Activated effector memory CD4-positive, alpha-beta T cell treated with anti-CD3 and anti-CD28 coated beads, Interleukin-2, amount 50 U/mL, for 16 hours (primary cell): ENCODE results near the gene RNFT2.
"Not testable (repeated sequence)": the region's sequence is repeated elsewhere in the genome, so short reads cannot be mapped to it uniquely, and the experiment has no call there.

ENCODE experiments used
- DNase-seq: peaks from one replicate; pipeline ENCODE4 v3.0.0-alpha.2; 2020

The RNFT2 gene

DNA sequence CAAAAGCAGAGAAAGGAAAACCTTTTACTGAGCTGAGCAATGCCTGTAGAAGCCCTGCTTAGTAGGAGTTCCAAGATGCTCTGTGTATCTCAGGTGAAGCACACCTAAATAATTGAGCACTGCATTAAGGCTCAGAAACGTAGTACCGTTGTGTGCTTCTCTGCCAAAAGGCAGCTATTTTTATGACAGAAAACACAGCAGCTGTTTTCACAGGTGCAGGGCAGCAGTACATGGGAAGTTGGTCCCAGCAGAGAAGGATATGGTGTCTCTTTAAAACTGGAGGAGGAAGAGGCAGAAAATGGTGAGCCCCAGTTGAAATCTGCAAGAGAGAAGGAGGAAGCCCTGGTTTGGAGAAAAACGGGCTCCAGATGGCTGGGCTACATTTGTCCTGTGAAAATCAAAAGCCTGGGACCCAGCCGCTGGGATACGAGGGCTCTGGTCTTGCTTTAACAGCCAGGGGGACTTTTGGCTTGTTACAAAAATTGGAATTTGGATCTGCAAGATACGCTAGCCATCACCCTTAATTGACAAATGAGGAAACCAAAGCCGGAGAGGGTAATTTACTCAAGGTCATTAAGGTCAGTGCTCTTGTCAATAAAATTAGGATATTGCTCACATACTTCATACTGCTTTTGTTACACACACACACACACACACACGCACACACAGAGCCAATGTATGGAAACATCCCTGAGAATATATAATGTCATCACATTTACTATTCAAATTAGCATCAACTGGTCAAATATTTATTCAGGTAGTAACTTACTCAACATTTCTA, 27.6 kb upstream of the RNFT2 start:
- DNase-seq: no peak

GRCh38 chr12:116712458-116713303, 25.4 kb upstream of the RNFT2 start:
- no peak for DNase-seq

- no peak for DNase-seq
Observed at GRCh38 chr12:116713527-116713926, 24.6 kb upstream of the RNFT2 start.

DNA sequence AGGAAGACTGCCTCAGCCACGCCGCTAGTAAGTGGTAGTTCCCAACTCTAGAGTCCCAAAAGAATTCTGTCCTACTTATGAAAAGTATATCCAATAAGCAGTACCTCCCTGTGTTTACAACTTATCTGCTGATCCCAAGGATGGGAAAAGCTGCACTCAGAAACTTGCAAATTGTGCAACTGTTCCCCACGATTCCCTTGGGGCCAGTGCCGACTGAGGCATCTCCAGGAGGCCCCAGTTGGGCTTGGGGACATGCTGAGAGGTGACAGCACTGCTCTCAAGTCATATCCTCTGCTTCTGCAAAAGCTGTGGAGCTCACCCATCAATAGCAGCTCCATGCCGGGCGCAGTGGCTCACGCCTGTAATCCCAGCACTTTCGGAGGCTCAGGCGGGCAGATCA, 23.9 kb upstream of the RNFT2 start:
- DNase-seq: no peak

DNA sequence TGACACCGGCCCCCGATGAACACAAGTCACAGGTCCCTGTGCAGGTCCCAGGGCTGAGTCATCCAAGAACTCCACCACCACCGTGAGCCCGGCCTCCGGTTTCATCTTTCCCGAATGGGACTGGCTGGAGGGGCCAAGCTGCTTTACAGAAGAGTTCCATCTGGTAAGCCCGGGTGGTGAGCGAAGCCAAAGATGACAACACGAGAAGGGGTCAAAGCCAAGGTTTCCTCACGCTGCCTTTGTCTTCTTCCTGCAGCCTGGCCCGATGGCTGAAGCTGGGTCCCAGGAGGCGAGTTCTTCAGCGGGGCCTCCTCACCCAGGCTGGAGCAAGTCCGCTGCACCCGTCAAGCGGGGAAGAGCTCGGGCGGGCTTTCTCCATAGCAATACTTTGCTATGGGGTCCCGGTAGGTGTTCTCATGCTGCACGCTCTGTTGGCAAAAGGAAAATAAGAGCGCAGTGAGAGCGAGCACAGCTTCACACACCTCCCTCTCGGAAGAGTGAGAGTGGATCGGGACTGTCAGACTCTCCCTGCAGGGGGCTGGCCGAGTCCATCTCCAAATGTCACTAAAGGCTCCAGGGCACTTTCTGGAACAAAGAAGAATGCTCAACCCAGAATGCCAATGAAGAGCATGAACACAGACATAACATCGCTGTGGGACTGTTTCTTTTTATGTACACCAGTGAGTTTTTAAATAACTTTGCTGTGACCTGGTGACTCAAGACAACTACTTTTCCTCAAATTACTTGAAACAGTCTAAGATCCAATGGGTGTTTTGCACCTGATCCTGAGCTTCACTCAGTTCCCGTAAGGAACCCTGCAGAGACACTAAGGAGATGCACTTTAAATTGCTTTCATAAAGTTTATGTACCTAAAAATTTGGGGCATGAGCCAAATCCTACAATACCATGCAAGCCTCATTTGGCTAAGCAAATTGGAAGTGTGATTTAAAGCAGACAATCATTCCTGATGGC, 20.4 kb upstream of the RNFT2 start:
- no peak for DNase-seq

- DNase-seq: no peak
Observed at GRCh38 chr12:116718655-116719454, 19.3 kb upstream of the RNFT2 start.

GRCh38 chr12:116719731-116720528, 18.2 kb upstream of the RNFT2 start:
- DNase-seq: no peak

GRCh38 chr12:116722245-116722644, 15.9 kb upstream of the RNFT2 start:
- DNase-seq: no peak

DNA sequence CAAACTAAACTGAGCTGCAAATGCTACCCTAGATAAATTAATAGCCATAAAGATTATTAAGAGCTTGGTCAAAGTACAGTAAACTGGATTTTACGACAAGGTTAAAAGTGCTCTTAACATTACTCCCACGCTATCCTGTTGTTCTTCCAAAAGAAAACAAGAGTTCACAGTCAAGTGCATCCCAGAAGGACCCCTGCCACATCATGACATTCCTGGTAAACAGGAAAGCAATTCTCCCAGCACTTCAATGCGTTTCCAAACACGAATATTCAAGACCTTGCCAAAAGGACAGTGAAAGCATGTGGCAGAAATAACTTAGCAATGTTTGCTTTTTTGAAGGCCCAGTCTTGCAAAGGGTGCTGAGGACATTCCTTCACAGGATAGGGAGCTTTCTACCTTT, 11.4 kb upstream of the RNFT2 start:
- DNase-seq: no peak

GRCh38 chr12:116727261-116727660, 10.9 kb upstream of the RNFT2 start:
- no peak for DNase-seq

DNA sequence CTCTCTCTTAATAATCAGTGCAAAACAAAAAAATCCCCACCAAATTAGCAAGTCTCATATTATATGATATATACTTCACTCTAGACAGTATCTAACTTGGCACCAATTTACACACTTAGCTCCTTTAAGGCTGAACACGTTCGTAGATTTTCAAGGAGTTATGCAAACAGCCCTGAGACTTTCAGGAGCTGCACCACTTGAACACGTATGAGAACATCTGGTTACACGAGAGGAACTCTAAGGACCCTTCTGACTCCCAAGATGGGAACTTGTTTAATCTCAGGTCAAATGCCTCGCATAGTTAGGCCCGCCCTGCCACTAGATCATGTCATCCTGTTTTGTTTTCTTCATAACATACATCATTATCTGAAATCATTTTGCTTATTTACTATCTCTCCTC, 10.2 kb upstream of the RNFT2 start:
- no peak for DNase-seq

DNA sequence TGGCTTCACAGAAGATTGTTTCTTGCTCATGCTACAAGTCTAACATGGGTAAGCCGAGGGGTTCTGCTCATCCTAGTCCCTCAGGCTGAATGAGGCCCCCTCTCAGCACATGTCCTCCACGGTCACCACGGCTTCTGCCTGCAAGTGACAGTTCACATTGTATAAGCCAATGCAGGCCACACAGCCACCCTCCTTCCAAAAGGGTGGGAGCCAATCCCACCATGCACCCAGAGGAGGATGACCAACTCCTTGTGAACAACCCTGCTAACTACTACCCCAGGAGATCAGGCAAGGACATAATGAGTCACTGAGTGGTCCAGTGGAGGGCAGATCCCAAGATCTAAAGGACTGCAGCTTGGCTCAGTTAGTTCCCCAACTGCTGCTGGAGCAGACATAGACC, 6.3 kb upstream of the RNFT2 start:
- no peak for DNase-seq

DNA sequence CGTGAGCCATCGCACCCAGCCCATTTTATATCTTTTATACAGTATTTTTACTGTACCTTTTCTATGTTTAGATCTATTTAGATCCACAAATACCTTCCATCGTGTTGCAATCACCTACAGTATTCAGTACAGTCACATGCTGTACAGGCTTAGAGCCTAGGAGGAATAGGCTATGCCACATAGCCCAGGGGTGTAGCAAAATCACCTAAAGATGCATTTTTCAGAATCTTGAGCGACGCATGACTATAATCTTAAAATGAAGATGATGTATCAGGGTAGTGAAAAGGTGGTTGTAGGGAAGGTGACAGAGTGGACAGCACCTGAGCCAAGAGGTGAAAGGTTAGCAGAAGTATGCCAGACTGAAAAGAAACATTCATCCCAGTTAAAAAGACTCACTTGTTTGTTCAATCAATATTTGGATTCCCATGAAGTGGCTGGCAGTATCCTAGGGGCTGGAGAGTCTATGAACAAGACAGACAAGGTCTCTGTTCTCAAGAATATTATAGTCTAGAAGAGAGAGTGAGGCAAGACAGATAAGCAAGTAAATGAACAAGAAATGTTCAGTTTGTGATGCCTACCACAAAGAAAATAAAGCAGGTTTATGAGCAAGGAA, 3.9 kb upstream of the RNFT2 start:
- DNase-seq: no peak

- no peak for DNase-seq
Observed at GRCh38 chr12:116735084-116735483, 3.0 kb upstream of the RNFT2 start.

DNA sequence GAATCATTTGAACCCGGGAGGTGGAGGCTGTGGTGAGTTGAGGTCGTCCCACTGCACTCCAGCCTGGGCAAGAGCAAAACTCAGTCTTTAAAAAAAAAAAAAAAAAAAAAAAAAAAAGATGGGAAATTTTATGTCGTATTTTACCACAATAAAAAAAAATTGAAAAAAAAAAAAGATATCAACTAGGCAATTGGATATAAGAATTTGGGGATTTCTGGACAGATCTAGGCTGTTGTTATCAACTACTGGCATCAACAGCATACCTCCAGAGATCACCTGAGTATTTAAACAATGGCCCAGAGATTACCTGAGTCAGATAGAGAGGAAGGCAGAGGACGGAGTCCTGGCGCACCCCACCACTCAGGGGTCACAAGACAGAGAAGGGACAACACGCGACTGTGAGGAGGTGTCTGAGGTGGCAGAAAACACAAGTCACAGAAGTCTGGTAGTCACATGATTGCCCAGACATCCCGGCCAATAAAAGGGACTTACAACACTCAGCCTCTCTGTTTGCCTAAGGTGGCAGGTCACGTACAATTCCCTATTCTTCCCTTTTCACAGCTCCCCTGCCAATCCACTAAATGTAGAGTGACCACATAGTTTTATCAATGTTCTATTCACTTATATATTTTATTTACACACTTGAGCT, 2.0 kb upstream of the RNFT2 start:
- no peak for DNase-seq

- DNase-seq: no peak
Observed at GRCh38 chr12:116736962-116737773, 947 bp upstream of the RNFT2 start.

DNA sequence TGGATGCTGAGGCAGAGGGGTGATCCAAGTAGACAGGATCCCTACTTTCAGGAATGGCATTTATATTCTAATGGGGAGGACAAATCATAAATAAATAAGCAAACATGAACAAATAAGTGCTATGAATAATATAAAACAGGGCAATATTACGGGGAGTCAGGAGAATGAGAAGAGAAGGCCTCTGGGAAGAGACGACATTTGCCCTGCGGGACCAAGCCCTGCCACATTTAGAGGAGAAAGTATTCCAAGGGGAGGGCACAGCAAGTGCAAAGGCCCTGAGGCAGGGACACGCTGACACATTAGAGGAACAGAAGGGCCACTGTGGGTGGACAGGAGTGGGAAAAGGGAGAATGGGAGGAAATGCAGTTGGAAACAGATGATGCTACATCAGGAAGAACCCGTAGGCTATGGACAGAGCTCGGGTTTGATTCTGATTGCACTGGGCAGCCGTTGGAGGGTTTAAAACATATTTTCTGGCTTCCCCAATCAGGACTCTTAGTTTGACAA, 1.3 kb downstream of the RNFT2 start:
- DNase-seq: no peak

DNA sequence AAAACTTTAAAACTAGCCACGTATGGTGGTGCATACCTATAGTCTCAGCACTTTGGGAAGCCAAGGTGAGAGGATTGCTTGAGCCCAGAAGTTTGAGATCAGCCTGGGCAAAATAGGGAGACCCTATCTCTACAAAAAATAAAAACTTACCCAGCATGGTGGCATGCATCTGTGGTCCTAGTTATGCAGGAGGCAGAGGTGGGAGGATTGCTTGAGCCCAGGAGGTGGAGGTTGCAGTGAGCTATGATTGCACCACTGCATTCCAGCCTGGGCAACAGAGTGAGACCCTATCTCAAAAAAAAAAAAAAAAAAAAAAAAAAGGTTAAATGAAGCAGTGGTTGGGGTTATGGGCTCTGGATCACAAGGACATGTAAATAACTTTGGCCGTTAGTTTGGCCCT, 4.7 kb downstream of the RNFT2 start:
- not testable (repeated sequence) for DNase-seq

DNA sequence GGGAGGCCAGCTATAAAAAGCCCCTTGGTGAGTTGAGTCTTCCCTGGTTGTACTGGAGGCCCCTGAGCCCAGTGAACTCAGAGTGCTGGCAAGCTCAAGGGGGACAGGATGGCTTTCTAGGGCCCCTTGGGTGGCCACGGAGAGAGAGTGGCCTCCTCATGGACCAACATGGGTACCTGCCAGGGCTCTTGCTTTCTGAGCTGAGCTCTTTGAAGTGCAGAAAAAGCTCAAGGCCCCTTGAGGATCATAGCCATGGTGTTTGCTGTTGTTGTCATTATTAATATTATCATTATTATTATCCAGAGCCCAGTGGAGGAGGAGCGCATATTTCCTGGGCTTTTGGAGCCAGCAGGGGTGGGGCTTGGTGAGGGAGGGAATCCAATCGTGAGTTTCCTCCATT, 6.7 kb downstream of the RNFT2 start:
- no peak for DNase-seq
